Choroid plexus epithelial cell (primary cell): Measurements from ENCODE around the gene SLC22A3.
"Not testable (repeated sequence)": the region's sequence is repeated elsewhere in the genome, so short reads cannot be mapped to it uniquely, and the experiment has no call there.

Experiments
- DNase-seq: peaks from one replicate; pipeline ENCODE4 v3.0.0-alpha.2; 2010; ENCODE audit warnings: low read depth
- H3K4me3 ChIP-seq: 2 replicates; pipeline ENCODE4 v1.5.1; 2011; ENCODE audit warnings: low read depth, mild to moderate bottlenecking, control low read depth, low read length, moderate library complexity
- CTCF ChIP-seq: conservative IDR thresholded peaks from 2 replicates; pipeline ENCODE4 v1.5.1; 2011; ENCODE audit warnings: low read depth, mild to moderate bottlenecking, control low read depth, inconsistent platforms, low read length, moderate library complexity

The SLC22A3 gene

GRCh38 chr6:160367798-160368547 is 19.8 kb downstream of the SLC22A3 start:
- H3K4me3 ChIP-seq, result no peak overlapping the region
- TF ChIP-seq CTCF, result no peak
- no peak for DNase-seq

- no peak overlapping the region for H3K4me3 ChIP-seq
- DNase-seq, result no peak
- no peak for TF ChIP-seq CTCF
Observed at GRCh38 chr6:160368670-160369069, 20.5 kb downstream of the SLC22A3 start.

- not testable (repeated sequence) for DNase-seq, H3K4me3 ChIP-seq
Observed at GRCh38 chr6:160373601-160374000, 25.4 kb downstream of the SLC22A3 start.

GRCh38 chr6:160374836-160375560 is 26.8 kb downstream of the SLC22A3 start:
- no peak overlapping the region for H3K4me3 ChIP-seq
- DNase-seq, result no peak
- no peak for TF ChIP-seq CTCF

GRCh38 chr6:160375561-160375949 is 27.4 kb downstream of the SLC22A3 start:
- DNase-seq, result no peak
- no peak overlapping the region for H3K4me3 ChIP-seq
- no peak for TF ChIP-seq CTCF

DNA sequence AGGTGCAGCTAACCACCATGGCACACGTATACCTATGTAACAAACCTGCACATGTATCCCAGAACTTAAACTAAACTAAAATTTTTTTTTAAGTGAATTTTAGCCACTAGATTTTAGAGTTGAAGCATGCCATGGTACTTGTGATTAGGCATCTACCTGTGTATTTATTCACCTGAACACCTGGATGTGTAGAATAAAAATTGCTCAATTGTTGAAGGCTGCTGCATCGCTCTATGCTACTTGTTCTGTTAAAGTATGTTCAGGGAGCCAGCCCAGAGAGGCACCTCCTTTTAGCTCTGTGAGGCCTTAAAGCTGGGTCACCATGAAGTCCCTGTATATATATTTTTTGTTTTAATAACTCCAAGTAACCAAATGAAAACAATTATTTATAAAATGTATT is 28.3 kb downstream of the SLC22A3 start:
- no peak overlapping the region for H3K4me3 ChIP-seq
- TF ChIP-seq CTCF, result no peak
- DNase-seq, result no peak

DNA sequence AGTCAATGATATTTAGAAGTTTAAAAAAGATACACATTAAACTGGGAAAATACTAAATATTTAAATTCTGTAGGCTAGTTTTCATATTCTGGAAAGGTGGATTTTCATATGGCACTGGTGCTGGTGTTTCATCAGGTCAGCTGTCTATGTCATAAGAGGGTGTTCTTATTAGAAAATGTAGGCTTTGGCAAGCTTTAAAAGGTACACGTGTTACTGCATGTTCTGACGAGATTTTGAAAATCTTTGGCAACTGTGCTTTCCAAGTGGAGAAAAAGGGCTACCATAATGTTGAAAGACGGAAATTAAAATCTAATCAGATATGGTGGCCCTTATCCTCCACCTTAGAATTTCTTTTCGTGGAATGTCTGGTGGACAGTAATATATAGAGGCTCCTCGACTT is 30.0 kb downstream of the SLC22A3 start:
- DNase-seq, result no peak
- no peak for TF ChIP-seq CTCF

More for the DNA sequence above, 30.0 kb downstream of the SLC22A3 start:
- no peak overlapping the region for H3K4me3 ChIP-seq
